Activated effector memory CD4-positive, alpha-beta T cell treated with anti-CD3 and anti-CD28 coated beads, Interleukin-2, amount 50 U/mL, for 16 hours (primary cell): Measurements from ENCODE around the gene CCN5.
"Not testable (repeated sequence)": the region's sequence is repeated elsewhere in the genome, so short reads cannot be mapped to it uniquely, and the experiment has no call there.

Source experiments
- DNase-seq: peaks from one replicate; pipeline ENCODE4 v3.0.0-alpha.2; 2020

Gene CCN5

DNA sequence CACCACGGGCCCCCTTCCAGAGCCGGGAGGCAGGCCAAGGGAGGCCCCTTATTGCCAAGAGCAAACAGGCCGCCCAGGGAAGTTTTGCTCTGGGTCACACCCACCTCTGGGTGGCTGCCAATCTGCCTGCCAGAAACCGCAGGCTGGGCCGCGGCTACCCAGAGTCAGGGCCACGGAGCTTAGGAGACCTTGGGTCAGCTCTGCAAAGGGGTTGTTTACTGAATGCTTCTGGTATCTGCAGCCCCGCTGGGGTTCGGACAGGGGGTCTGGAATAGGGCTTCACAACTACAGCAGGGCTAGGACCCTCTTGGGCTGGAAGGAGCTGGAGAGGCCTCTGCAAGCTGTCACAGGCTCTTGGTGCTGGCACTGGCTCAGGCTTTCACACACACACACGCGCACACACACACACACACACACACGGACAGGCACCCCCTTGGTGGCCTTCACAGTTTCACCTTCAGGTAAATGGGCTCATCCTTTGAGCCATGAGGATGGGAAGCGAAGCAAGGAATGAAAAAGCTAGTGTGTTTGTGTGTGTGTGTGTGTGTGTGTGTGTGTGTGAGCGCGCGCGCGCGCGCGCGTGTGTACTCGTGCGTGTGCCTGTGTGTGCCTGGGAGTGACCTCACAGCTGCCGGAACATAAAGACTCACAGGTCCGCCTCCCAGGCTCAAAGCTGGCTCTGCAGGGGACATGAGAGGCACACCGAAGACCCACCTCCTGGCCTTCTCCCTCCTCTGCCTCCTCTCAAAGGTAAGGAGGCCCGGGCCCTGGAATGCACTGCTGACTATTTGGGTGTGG is at the start of gene CCN5:
CCN5 (plus strand) TSS at position 669 of the 798 bp plus-strand sequence; CDS start at position 691, 22 bp downstream.
- DNase-seq: no peak

DNA sequence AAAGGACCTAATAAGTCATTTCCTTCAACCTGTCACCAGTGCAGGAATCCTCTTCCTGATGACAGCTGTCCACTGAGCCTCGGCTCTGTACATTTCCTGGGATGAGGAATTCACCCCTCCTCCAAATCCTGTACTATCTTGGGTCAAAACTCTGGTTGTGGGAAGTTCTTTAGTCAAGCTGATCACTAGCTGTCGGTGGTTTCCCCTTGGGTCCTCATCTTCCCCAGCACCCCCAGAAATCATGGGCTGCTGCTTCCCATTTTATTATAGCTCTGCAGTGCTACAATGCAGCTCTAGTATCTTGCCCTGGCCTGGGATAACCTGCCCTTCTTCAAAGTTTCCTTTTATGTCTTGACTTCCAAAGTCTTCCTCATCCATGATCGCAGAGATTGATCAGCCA is 49.1 kb upstream of the CCN5 start:
- no peak for DNase-seq

GRCh38 chr20:44670851-44671250 is 44.3 kb upstream of the CCN5 start:
- not testable (repeated sequence) for DNase-seq

- peak; percentile 84 for DNase-seq
Measured at GRCh38 chr20:44671541-44671940, 43.6 kb upstream of the CCN5 start.

DNA sequence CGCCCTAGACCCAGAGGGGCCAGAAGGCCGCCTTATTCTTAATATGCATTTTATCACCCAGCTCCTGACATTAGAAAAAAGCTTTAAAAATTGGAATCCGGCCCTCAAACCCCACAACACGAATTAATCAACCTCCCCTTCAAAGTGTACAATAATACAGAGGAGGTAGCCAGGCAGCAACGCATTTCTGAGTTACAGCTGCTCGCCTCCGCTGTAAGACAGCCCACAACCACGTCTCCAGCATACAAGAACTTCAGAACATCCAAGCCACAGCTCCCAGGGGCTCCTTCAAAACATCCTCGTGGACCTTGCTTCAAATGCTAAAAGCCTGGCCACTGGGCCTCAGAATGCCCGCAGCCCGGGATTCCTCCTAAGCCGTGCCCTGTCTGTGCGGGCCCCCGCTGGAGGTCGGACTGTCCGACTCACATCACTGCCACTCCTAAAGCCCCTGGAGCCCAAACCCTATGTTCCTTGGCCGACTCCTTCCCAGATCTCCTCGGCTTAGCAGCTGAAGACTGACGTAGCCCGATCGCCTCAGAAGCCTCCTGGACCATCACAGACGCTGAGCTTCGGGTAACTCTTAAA is 42.8 kb upstream of the CCN5 start:
- not testable (repeated sequence) for DNase-seq

DNA sequence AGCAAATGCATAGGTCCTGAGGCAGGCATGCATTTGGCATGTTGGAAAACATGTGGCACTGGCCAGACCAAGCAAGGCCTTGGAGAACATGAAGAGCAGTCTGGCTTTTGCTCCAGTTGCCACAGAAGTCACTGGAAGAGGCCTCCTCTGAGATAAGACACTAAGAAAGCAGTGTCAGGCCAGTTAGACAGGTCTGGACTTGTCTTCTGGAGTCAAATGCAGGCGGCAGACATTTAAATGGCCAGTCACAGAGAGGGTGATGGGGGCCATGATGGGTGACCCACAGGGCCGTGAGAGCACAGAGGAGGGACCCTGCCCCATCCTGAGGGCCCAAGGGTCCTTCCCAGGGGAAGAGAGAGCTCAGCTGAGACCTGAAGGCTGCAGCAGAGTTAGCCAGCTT is 36.9 kb upstream of the CCN5 start:
- no peak for DNase-seq

- DNase-seq: no peak
Measured at GRCh38 chr20:44678990-44679611, 36.1 kb upstream of the CCN5 start.

DNA sequence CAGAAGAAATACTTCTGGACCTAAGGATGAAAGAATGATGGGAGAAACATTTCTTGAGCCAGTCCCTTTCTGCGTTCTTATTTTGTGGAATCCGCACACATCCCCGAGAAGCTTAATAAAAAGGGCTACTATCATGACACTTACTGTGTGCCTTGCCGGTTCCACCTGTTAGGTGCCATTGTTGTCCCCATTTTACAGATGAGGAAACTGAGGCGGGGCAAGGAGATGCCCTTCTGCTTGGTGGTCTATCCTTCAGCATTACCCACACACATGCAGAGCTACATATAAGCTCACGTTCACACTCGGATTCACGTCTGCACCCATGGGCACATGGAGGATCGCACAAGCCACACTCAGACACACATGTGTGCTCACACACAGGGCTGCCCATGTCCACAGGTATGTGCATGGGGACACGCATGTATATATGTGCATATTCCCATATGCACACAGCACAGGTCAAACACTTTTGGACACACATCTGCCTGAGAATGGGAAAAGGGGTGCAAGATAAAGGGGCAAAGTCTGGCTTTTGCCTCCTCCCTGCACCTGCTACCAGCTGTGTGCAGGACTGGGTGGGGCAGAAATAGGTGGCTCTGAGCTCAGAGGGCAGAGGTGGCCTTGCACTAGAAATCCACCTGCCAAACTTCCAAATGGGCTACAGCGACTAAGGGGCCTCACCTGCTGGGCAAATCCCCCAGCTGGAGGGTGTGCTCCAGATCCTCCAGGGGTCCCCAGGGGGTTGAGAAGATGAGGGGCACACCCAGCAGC is 33.2 kb upstream of the CCN5 start:
- no peak for DNase-seq

DNA sequence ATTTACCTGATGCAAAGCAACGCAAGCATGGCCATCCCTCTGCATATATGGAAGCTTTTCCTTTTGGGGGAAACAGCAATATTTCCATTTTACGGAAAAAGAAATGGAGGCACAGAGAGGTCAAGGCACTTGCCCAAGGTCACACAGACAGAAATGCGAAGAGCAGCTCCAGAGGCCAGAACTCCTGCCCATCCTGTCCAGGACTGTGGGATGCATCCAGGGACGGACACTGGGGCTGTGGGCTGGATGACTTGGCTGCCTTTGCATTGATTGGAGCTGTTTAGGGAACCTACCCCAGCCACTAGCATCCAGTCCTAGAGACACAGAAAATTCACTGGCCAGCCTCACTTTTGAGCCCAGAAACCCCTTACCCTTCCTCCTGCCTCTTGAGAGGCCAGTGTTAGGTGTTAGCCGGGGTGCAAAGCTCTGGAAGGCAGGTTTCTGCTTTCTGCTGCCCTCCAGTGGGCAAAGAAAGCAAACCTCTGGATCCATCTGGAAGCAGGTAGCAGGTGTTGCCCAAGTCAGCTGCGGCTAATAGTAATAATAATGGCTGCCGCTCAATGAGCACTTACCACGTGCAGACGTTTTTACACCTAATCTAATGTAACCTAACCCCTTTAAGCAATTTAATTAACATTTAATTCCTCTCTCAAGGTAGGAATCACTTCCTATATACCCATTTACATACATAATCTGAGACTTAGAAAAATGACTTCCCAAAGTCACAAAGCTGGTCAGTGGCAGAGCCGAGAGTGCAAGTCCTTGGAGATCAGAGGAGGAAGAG is 31.7 kb upstream of the CCN5 start:
- DNase-seq: peak; percentile 83

DNA sequence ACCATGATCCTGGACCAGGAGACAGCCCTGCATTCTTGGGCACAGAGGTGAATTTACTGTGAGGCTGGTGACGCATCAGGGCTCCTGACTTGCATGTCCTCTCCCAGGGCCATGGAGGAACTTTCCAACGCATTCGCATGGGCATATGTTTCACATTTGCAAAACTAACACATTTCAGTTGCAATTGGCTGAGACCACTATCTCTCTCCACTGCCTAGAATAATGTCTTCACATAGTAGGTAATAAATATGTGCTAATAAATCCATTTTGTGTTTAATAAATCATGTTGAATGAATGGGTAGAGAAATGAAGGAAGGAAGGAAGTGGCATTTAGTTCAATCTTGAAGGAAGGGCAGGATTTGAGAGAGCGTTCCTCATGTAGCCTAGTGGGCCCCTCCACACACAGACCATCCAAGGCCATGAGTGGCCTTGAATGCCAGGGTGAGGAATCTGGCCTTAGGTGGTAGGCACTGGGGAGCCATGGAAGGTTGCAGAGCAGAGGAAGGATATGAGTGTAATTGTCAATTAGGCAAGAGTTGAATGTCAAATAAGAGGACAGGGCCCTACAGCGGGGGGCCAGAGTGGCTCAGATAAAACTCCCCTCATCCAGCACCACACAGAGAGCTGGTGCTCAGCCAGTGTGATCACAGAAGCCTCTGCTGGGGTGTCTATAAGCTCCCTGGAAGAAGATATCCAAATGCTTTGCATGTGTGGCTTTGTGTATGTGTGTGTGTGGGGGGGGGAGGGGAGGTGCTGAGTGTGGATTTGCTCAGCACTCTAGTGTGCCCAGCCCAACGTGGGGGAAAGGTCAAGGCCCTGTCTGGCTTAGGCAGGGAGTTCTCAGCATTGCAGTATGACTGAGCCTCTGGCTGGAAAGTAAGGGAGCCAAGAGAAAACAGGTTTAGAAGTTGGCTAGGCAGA is 30.9 kb upstream of the CCN5 start:
- no peak for DNase-seq

- DNase-seq: no peak
Measured at GRCh38 chr20:44686934-44687333, 28.2 kb upstream of the CCN5 start.

DNA sequence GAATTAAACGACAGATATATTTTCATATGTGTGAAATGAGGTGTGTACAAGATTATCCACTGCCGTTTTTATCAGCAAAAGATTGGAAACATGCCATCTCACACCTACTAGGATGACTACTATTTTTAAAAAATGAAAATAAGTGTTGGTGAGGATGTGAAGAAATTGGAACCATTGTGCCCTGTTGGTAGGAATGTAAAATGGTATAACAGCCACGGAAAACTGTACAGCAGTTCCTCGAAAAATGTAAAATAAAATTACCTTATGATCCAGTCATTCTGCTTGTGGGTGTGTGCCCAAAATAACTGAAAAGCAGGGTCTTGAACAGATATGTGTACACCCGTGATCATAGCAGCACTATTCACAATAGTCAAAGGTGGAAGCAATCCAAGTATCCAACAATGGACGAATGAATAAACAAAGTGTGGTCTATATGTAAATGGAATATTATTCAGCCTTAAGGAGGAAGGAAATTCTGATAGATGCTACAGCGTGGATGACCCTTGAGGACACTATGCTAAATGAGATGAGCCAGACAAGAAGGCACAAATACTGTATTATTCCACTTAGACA is 27.0 kb upstream of the CCN5 start:
- DNase-seq: no peak

DNA sequence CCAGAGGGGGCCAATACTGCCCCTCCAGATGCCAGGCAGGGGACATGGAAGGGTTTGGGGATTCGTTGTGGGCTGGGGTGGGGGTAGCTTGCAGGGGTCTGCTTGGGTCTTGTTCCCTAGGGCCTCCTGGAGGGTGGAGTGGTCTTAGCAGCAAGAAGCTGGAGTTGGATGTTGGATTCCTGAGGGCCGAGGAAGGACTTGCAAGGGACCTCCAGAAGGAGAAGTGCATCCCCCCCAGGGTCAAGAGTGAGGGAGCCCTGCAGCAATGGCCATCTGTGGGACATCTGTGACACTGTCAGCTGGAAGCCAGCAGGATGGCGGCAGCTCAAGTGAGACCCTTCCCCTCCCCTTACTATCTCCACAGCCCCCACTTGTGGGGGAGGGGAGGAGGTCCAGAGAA is 25.4 kb upstream of the CCN5 start:
- no peak for DNase-seq

GRCh38 chr20:44690781-44691423 is 24.3 kb upstream of the CCN5 start:
- no peak for DNase-seq

- DNase-seq: no peak
Measured at GRCh38 chr20:44691424-44692423, 23.4 kb upstream of the CCN5 start.

GRCh38 chr20:44692932-44693480 is 22.2 kb upstream of the CCN5 start:
- peak; percentile 38 for DNase-seq

DNA sequence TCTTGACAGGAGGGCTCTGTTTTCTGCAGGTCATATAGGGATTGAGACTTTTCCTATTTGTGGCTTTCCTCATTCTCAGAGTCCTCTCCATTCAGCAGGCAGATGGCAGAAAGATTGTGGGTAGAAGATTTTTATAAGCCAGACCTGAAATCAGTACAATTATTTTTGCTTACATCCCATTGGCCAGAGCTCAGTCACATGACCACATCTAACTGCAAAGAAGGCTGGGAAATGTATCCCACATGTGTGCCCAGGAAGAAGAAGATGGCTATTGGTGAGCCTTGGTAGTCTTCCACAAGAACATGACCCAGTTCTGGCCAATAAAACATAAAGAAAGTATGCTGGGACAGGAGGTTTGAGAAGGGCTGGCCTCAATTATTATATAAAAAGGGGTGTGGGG is 21.5 kb upstream of the CCN5 start:
- DNase-seq: peak; percentile 4

DNA sequence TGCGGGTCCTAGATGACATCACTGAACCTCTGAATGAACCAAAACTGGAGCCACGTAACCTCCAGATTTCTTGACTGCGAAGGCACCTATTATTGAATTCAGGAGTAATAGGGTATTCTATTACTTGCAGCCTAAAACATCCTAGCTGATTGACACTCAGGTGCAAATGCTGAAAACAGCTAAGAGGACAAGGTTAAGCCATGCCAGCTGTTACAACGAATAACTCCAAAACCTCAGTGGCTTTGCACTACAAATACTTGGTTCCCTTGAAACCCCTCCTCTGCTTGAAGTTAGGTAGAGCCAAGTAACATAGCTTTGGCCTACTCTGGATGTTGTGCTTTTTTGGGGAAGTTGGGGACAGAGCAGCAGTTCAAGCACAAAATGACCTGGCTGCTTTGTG is 21.0 kb upstream of the CCN5 start:
- DNase-seq: peak; percentile 4

DNA sequence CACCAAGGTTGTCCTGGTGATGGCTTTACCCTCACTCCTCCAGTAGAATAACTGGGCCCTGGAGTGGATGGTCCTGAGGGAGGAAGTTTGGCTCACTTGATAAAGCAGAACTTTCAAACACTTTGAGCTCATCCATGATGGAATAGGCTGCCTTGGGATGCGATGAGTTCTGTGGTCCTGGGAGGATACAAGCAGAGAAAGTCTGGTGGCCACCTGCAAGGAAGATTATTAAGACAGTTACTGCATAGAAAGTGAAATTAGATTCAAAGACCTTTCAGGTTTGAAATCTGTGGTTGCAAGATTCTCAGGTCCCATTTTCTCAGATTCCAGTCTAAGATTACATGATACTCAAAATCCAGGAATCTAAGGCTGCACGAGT is 19.9 kb upstream of the CCN5 start:
- no peak for DNase-seq
